ENCODE results near the gene LGALS14. TPM values are rescaled to one million over a fixed set of nuclear protein-coding genes. Genes with fewer than 3 reads are reported as not detected.

The LGALS14 gene
- total RNA-seq = not detected
- polyA plus RNA-seq = not detected
- long read RNA-seq, donor 1 = 0 reads
- long read RNA-seq, donor 2 = 0 reads

GRCh38 chr19:39704181-39705044, at the start of gene LGALS14:
TSS of gene LGALS14 (plus strand) at chr19:39704481. CDS start at chr19:39704529, 48 bp downstream.
- no peak for TF ChIP-seq CTCF (IDR thresholded peaks at IDR 0.05 in 8 of 11, conservative IDR thresholded peaks at IDR 0.05 in 3 of 11)
- TF ChIP-seq POLR2AphosphoS5 (IDR thresholded peaks at IDR 0.05) = no peak
- TF ChIP-seq POLR2A (IDR thresholded peaks at IDR 0.05) = no peak
- no peaks in the 10 kb centered on the region for H3K36me3 ChIP-seq
- DNase-seq = no peak
- peaks cover 0 to 4% (median 0%) of the 10 kb centered on the region in 6 donors for H3K4me1 ChIP-seq
- peaks cover 0 to 35% (median 3%) of the 10 kb centered on the region in 7 donors for H3K27me3 ChIP-seq (replicated peaks in 1 of 7)
- intact Hi-C loops (cut with DNase I; ENCODE audit: low total_unique reads) = no loop called here
- WGBS, 5 donors = 51 to 62% (median 61%) methylated on average over 6 of the region's 6 CpGs
- H3K9me3 ChIP-seq = no peaks in the 10 kb centered on the region
- H3K4me3 ChIP-seq = no peak within 1 kb of the TSS
- no peak within 1 kb of the TSS for H3K27ac ChIP-seq

- DNase-seq = no peak
- 51 to 58% (median 52%) methylated on average over 3 of the region's 3 CpGs for WGBS, 5 donors
- H3K27me3 ChIP-seq (replicated peaks in 1 of 7) = peaks cover 0 to 6% (median 0%) of the 10 kb centered on the region in 7 donors
- TF ChIP-seq POLR2AphosphoS5 (IDR thresholded peaks at IDR 0.05) = no peak
- no peak for TF ChIP-seq POLR2A (IDR thresholded peaks at IDR 0.05)
- TF ChIP-seq CTCF (IDR thresholded peaks at IDR 0.05 in 8 of 11, conservative IDR thresholded peaks at IDR 0.05 in 3 of 11) = no peak
- no peaks in the 10 kb centered on the region for H3K4me1 ChIP-seq
- no peaks in the 10 kb centered on the region for H3K36me3 ChIP-seq
- no peak within 1 kb of the TSS for H3K27ac ChIP-seq
- intact Hi-C loops (cut with DNase I; ENCODE audit: low total_unique reads) = no loop called here
- no peak within 1 kb of the TSS for H3K4me3 ChIP-seq
- no peaks in the 10 kb centered on the region for H3K9me3 ChIP-seq
These were observed 48.7 kb upstream of the LGALS14 start, which contains the start of gene LGALS16 for GRCh38 chr19:39655613-39656012. TSS of gene LGALS16 (plus strand) at chr19:39655913. CDS start at chr19:39655962, 49 bp downstream.

GRCh38 chr19:39659791-39660190, 44.5 kb upstream of the LGALS14 start:
- intact Hi-C loops (cut with DNase I; ENCODE audit: low total_unique reads) = no loop called here
- DNase-seq = no peak
- no peak for TF ChIP-seq POLR2A (IDR thresholded peaks at IDR 0.05)
- WGBS, 5 donors = 72 to 82% (median 77%) methylated on average over 4 of the region's 4 CpGs
- Histone ChIP-seq H3K27ac (no peak overlapping the region), H3K9me3 (no peaks in the 10 kb centered on the region), H3K27me3 (replicated peaks in 1 of 7) (peaks cover 0 to 24% (median 0%) of the 10 kb centered on the region in 7 donors), H3K4me3 (no peak overlapping the region), H3K4me1 (no peaks in the 10 kb centered on the region), H3K36me3 (no peaks in the 10 kb centered on the region)

- WGBS, 5 donors = 63 to 95% (median 76%) methylated on average over 4 of the region's 4 CpGs
- H3K4me1 ChIP-seq = no peaks in the 10 kb centered on the region
- no peak for DNase-seq
These were observed 43.6 kb upstream of the LGALS14 start for GRCh38 chr19:39660661-39661060.

More at GRCh38 chr19:39660661-39661060, 43.6 kb upstream of the LGALS14 start:
- intact Hi-C loops (cut with DNase I; ENCODE audit: low total_unique reads) = no loop called here
- Histone ChIP-seq H3K4me3 (no peak overlapping the region), H3K27ac (no peak overlapping the region), H3K36me3 (no peaks in the 10 kb centered on the region), H3K9me3 (peaks cover 0 to 7% (median 2%) of the 10 kb centered on the region in 8 donors), H3K27me3 (replicated peaks in 1 of 7) (peaks cover 0 to 25% (median 0%) of the 10 kb centered on the region in 7 donors)
- no peak for TF ChIP-seq POLR2AphosphoS5 (IDR thresholded peaks at IDR 0.05)
- TF ChIP-seq POLR2A (IDR thresholded peaks at IDR 0.05) = no peak
- no peak for TF ChIP-seq CTCF (IDR thresholded peaks at IDR 0.05 in 8 of 11, conservative IDR thresholded peaks at IDR 0.05 in 3 of 11)

Measured in spleen (tissue), 13 donors.